HEK293 (cell line): Measurements from ENCODE around the gene ADGRF3.

Experiments used
- KLF16 ChIP-seq: fragments of 450-650 bp; formaldehyde crosslinking; IDR thresholded peaks from 2 replicates; pipeline ENCODE4 v1.5.1; 2017; ENCODE audit warnings: missing biosample characterization, missing genetic modification characterization
- ZBTB21 ChIP-seq: fragments of 450-650 bp; formaldehyde crosslinking; IDR thresholded peaks from 2 replicates; pipeline ENCODE4 v1.5.1; 2017; ENCODE audit warnings: missing biosample characterization, missing genetic modification characterization
- ZNF274 ChIP-seq, 2 experiments: fragments of 200-500 bp in 1 of 2; fragments of 450-650 bp in 1 of 2; sonication (Bioruptor generic) in 1 of 2; formaldehyde crosslinking in 1 of 2; IDR thresholded peaks; 2 replicates each; pipeline versions ENCODE4 v1.5.1 to v1.6.1; 2014 to 2016; ENCODE audit warnings: borderline replicate concordance in 1 of 2, inconsistent platforms in 1 of 2, low read length in 1 of 2, missing biosample characterization in 1 of 2, missing genetic modification characterization in 1 of 2
- ZNF350 ChIP-seq: fragments of 450-650 bp; formaldehyde crosslinking; IDR thresholded peaks from 2 replicates; pipeline ENCODE4 v1.5.0; 2017; ENCODE audit warnings: missing biosample characterization, mild to moderate bottlenecking, missing genetic modification characterization
- ZNF433 ChIP-seq: fragments of 450-650 bp; formaldehyde crosslinking; IDR thresholded peaks from 2 replicates; pipeline ENCODE4 v1.5.1; 2016; ENCODE audit warnings: missing biosample characterization, missing genetic modification characterization, low read depth
- TF ChIP-seq, protein P1 (sequence below): fragments of 450-650 bp; formaldehyde crosslinking; IDR thresholded peaks from 2 replicates; pipeline ENCODE4 v1.5.1; 2016; ENCODE audit warnings: missing biosample characterization, missing genetic modification characterization
- TF ChIP-seq, protein P2 (sequence below): fragments of 450-650 bp; IDR thresholded peaks from 2 replicates; pipeline ENCODE4 v1.5.1; 2018; ENCODE audit warnings: missing biosample characterization, mild to moderate bottlenecking, missing genetic modification characterization
- TF ChIP-seq, protein P3 (sequence below): fragments of 450-650 bp; formaldehyde crosslinking; IDR thresholded peaks from 2 replicates; pipeline ENCODE4 v1.5.1; 2016; ENCODE audit warnings: missing biosample characterization, missing genetic modification characterization
- TF ChIP-seq, protein P4 (sequence below): fragments of 450-650 bp; formaldehyde crosslinking; IDR thresholded peaks from 2 replicates; pipeline ENCODE4 v1.5.1; 2016; ENCODE audit warnings: missing biosample characterization, missing genetic modification characterization
- TF ChIP-seq, protein P5 (sequence below): fragments of 450-650 bp; formaldehyde crosslinking; IDR thresholded peaks from 2 replicates; pipeline ENCODE4 v1.5.1; 2017; ENCODE audit warnings: missing biosample characterization, missing genetic modification characterization

DNA sequence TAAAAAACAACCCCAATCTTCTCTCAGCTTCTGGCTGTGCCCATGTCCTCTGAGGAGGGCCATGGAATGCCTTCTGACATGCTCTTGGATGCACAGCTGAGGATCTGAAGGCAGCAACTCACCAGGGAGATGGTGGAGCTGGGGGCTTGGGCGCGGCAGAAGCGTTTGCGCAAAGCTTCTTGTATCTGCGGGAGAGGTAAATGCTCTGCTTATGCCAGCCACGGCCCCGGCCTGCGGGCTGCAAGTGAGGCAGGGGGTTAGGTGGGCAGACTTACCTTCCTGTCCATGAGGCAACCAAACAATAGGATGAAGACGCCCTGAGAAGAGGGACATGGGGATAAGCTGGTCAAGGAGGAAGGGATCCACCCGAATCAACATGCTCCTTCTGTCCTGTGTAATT, 36.7 kb downstream of the ADGRF3 start:
- TF ChIP-seq, protein P1, sequence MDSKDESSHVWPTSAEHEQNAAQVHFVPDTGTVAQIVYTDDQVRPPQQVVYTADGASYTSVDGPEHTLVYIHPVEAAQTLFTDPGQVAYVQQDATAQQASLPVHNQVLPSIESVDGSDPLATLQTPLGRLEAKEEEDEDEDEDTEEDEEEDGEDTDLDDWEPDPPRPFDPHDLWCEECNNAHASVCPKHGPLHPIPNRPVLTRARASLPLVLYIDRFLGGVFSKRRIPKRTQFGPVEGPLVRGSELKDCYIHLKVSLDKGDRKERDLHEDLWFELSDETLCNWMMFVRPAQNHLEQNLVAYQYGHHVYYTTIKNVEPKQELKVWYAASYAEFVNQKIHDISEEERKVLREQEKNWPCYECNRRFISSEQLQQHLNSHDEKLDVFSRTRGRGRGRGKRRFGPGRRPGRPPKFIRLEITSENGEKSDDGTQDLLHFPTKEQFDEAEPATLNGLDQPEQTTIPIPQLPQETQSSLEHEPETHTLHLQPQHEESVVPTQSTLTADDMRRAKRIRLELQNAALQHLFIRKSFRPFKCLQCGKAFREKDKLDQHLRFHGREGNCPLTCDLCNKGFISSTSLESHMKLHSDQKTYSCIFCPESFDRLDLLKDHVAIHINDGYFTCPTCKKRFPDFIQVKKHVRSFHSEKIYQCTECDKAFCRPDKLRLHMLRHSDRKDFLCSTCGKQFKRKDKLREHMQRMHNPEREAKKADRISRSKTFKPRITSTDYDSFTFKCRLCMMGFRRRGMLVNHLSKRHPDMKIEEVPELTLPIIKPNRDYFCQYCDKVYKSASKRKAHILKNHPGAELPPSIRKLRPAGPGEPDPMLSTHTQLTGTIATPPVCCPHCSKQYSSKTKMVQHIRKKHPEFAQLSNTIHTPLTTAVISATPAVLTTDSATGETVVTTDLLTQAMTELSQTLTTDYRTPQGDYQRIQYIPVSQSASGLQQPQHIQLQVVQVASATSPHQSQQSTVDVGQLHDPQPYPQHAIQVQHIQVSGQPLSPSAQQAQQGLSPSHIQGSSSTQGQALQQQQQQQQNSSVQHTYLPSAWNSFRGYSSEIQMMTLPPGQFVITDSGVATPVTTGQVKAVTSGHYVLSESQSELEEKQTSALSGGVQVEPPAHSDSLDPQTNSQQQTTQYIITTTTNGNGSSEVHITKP (tag by site-specific recombination): no peak
- TF ChIP-seq KLF16 (tag by site-specific recombination): no peak
- TF ChIP-seq, protein P2, sequence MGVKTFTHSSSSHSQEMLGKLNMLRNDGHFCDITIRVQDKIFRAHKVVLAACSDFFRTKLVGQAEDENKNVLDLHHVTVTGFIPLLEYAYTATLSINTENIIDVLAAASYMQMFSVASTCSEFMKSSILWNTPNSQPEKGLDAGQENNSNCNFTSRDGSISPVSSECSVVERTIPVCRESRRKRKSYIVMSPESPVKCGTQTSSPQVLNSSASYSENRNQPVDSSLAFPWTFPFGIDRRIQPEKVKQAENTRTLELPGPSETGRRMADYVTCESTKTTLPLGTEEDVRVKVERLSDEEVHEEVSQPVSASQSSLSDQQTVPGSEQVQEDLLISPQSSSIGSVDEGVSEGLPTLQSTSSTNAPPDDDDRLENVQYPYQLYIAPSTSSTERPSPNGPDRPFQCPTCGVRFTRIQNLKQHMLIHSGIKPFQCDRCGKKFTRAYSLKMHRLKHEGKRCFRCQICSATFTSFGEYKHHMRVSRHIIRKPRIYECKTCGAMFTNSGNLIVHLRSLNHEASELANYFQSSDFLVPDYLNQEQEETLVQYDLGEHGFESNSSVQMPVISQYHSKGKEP (tag by site-specific recombination): no peak
- TF ChIP-seq ZNF274 (IDR thresholded peaks at IDR 0.05; ENCODE audit: low read length): no peak
- no peak for TF ChIP-seq ZNF274 (tag by site-specific recombination; IDR thresholded peaks at IDR 0.05; ENCODE audit: borderline replicate concordance)
- TF ChIP-seq, protein P3, sequence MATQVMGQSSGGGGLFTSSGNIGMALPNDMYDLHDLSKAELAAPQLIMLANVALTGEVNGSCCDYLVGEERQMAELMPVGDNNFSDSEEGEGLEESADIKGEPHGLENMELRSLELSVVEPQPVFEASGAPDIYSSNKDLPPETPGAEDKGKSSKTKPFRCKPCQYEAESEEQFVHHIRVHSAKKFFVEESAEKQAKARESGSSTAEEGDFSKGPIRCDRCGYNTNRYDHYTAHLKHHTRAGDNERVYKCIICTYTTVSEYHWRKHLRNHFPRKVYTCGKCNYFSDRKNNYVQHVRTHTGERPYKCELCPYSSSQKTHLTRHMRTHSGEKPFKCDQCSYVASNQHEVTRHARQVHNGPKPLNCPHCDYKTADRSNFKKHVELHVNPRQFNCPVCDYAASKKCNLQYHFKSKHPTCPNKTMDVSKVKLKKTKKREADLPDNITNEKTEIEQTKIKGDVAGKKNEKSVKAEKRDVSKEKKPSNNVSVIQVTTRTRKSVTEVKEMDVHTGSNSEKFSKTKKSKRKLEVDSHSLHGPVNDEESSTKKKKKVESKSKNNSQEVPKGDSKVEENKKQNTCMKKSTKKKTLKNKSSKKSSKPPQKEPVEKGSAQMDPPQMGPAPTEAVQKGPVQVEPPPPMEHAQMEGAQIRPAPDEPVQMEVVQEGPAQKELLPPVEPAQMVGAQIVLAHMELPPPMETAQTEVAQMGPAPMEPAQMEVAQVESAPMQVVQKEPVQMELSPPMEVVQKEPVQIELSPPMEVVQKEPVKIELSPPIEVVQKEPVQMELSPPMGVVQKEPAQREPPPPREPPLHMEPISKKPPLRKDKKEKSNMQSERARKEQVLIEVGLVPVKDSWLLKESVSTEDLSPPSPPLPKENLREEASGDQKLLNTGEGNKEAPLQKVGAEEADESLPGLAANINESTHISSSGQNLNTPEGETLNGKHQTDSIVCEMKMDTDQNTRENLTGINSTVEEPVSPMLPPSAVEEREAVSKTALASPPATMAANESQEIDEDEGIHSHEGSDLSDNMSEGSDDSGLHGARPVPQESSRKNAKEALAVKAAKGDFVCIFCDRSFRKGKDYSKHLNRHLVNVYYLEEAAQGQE (tag by site-specific recombination): no peak
- TF ChIP-seq, protein P4, sequence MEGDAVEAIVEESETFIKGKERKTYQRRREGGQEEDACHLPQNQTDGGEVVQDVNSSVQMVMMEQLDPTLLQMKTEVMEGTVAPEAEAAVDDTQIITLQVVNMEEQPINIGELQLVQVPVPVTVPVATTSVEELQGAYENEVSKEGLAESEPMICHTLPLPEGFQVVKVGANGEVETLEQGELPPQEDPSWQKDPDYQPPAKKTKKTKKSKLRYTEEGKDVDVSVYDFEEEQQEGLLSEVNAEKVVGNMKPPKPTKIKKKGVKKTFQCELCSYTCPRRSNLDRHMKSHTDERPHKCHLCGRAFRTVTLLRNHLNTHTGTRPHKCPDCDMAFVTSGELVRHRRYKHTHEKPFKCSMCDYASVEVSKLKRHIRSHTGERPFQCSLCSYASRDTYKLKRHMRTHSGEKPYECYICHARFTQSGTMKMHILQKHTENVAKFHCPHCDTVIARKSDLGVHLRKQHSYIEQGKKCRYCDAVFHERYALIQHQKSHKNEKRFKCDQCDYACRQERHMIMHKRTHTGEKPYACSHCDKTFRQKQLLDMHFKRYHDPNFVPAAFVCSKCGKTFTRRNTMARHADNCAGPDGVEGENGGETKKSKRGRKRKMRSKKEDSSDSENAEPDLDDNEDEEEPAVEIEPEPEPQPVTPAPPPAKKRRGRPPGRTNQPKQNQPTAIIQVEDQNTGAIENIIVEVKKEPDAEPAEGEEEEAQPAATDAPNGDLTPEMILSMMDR (tag by site-specific recombination): no peak
- TF ChIP-seq, protein P5, sequence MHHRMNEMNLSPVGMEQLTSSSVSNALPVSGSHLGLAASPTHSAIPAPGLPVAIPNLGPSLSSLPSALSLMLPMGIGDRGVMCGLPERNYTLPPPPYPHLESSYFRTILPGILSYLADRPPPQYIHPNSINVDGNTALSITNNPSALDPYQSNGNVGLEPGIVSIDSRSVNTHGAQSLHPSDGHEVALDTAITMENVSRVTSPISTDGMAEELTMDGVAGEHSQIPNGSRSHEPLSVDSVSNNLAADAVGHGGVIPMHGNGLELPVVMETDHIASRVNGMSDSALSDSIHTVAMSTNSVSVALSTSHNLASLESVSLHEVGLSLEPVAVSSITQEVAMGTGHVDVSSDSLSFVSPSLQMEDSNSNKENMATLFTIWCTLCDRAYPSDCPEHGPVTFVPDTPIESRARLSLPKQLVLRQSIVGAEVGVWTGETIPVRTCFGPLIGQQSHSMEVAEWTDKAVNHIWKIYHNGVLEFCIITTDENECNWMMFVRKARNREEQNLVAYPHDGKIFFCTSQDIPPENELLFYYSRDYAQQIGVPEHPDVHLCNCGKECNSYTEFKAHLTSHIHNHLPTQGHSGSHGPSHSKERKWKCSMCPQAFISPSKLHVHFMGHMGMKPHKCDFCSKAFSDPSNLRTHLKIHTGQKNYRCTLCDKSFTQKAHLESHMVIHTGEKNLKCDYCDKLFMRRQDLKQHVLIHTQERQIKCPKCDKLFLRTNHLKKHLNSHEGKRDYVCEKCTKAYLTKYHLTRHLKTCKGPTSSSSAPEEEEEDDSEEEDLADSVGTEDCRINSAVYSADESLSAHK (tag by site-specific recombination): no peak
- TF ChIP-seq ZNF350 (tag by site-specific recombination): no peak
- no peak for TF ChIP-seq ZNF433 (tag by site-specific recombination)
- TF ChIP-seq ZBTB21: no peak
